ENCODE results near the gene STK32C. TPM values are rescaled to one million over a fixed set of nuclear protein-coding genes. Genes with fewer than 3 reads are reported as not detected.

The STK32C gene
- polyA plus RNA-seq, 2 of the 4 experiments (the other 2 are of a cell fraction): 29.9 to 43.6 TPM

- DNase-seq (ENCODE audit: low read depth in 1 of 2, low spot score in 1 of 2) (no peak), ATAC-seq (no peak), FAIRE-seq (no peak)
- Histone ChIP-seq H3K4me2 (no peak overlapping the region), H3K4me1 (peaks cover 12% of the 10 kb centered on the region), H3K9me3 (no peaks in the 10 kb centered on the region), H3K4me3 (no peak overlapping the region), H3K27ac (no peak overlapping the region)
- TF ChIP-seq HMGXB4 (CRISPR knock-in tag; IDR thresholded peaks at IDR 0.05; ENCODE audit: borderline replicate concordance): no peak
- no peak for TF ChIP-seq TFCP2L1 (CRISPR knock-in tag; IDR thresholded peaks at IDR 0.05)
- TF ChIP-seq, protein P1, sequence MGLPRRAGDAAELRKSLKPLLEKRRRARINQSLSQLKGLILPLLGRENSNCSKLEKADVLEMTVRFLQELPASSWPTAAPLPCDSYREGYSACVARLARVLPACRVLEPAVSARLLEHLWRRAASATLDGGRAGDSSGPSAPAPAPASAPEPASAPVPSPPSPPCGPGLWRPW (IDR thresholded peaks at IDR 0.05): no peak
- TF ChIP-seq, protein P2, sequence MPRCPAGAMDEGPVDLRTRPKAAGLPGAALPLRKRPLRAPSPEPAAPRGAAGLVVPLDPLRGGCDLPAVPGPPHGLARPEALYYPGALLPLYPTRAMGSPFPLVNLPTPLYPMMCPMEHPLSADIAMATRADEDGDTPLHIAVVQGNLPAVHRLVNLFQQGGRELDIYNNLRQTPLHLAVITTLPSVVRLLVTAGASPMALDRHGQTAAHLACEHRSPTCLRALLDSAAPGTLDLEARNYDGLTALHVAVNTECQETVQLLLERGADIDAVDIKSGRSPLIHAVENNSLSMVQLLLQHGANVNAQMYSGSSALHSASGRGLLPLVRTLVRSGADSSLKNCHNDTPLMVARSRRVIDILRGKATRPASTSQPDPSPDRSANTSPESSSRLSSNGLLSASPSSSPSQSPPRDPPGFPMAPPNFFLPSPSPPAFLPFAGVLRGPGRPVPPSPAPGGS (IDR thresholded peaks at IDR 0.05): no peak
- no peak for TF ChIP-seq FOSB (CRISPR knock-in tag; IDR thresholded peaks at IDR 0.05)
- TF ChIP-seq MAZ (IDR thresholded peaks at IDR 0.05; ENCODE audit: borderline replicate concordance, low read depth, low read length): no peak
- TF ChIP-seq FOXS1 (CRISPR knock-in tag; IDR thresholded peaks at IDR 0.05): no peak
- no peak for TF ChIP-seq GATA3 (IDR thresholded peaks at IDR 0.05; ENCODE audit: borderline replicate concordance)
- no peak for TF ChIP-seq ZFP36 (IDR thresholded peaks at IDR 0.05; ENCODE audit: borderline replicate concordance, partially characterized antibody)
- TF ChIP-seq SMC3 (IDR thresholded peaks at IDR 0.05): no peak
- ChIA-PET POLR2A (no interaction called here), CTCF (interaction anchor here (1.1 kb wide), 1 partner anchor 56 kb away, joined by 3 read pairs; no protein-coding TSS in a partner anchor)
- 93% methylated on average over 21 of the region's 21 CpGs for WGBS (ENCODE audit: missing lambda C conversion rate)
Measured at GRCh38 chr10:132304756-132305509, 2.8 kb downstream of the STK32C start.

GRCh38 chr10:132303361-132304115, 4.2 kb downstream of the STK32C start:
- 87% methylated on average over 21 of the region's 21 CpGs for WGBS (ENCODE audit: missing lambda C conversion rate)
- CTCF ChIA-PET: interaction anchor here (0.9 to 2.4 kb wide), 4 partner anchors 47 to 150 kb away, joined by 3 to 7 read pairs (median 4); no protein-coding TSS in a partner anchor

More at GRCh38 chr10:132303361-132304115, 4.2 kb downstream of the STK32C start:
- DNase-seq (ENCODE audit: low read depth in 1 of 2, low spot score in 1 of 2) (no peak), ATAC-seq (no peak), FAIRE-seq (no peak)
- no peak for TF ChIP-seq TP53 (CRISPR knock-in tag; IDR thresholded peaks at IDR 0.05)
- TF ChIP-seq EP300 (IDR thresholded peaks at IDR 0.05): no peak
- no peak for TF ChIP-seq EHMT2 (IDR thresholded peaks at IDR 0.05; ENCODE audit: low read depth)
- no peak for TF ChIP-seq ESRRA (IDR thresholded peaks at IDR 0.05; ENCODE audit: borderline replicate concordance, low read length)
- TF ChIP-seq NR3C1 (IDR thresholded peaks at IDR 0.05): no peak
- TF ChIP-seq NPAS2 (CRISPR knock-in tag; IDR thresholded peaks at IDR 0.05; ENCODE audit: borderline replicate concordance): no peak
- no peak for TF ChIP-seq MAX (IDR thresholded peaks at IDR 0.05)
- TF ChIP-seq, protein P3, sequence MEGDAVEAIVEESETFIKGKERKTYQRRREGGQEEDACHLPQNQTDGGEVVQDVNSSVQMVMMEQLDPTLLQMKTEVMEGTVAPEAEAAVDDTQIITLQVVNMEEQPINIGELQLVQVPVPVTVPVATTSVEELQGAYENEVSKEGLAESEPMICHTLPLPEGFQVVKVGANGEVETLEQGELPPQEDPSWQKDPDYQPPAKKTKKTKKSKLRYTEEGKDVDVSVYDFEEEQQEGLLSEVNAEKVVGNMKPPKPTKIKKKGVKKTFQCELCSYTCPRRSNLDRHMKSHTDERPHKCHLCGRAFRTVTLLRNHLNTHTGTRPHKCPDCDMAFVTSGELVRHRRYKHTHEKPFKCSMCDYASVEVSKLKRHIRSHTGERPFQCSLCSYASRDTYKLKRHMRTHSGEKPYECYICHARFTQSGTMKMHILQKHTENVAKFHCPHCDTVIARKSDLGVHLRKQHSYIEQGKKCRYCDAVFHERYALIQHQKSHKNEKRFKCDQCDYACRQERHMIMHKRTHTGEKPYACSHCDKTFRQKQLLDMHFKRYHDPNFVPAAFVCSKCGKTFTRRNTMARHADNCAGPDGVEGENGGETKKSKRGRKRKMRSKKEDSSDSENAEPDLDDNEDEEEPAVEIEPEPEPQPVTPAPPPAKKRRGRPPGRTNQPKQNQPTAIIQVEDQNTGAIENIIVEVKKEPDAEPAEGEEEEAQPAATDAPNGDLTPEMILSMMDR (IDR thresholded peaks at IDR 0.05): no peak
- TF ChIP-seq HOXA7 (CRISPR knock-in tag; IDR thresholded peaks at IDR 0.05): no peak
- no peak for TF ChIP-seq GATA3 (IDR thresholded peaks at IDR 0.05; ENCODE audit: borderline replicate concordance)
- TF ChIP-seq HOXB5 (CRISPR knock-in tag; IDR thresholded peaks at IDR 0.05): no peak
- TF ChIP-seq CBX2 (IDR thresholded peaks at IDR 0.05; ENCODE audit: borderline replicate concordance, low read depth): no peak
- no peak for TF ChIP-seq RAD21 (conservative IDR thresholded peaks at IDR 0.05 in 1 of 2, IDR thresholded peaks at IDR 0.05 in 1 of 2)
- TF ChIP-seq MAFK (IDR thresholded peaks at IDR 0.05; ENCODE audit: partially characterized antibody): no peak
- TF ChIP-seq FOSB (CRISPR knock-in tag; IDR thresholded peaks at IDR 0.05): no peak
- no peak for TF ChIP-seq ZFP36 (IDR thresholded peaks at IDR 0.05; ENCODE audit: borderline replicate concordance, partially characterized antibody)
- Histone ChIP-seq H3K9me3 (no peaks in the 10 kb centered on the region), H3K4me3 (no peak overlapping the region), H3K4me1 (peaks cover 4% of the 10 kb centered on the region), H3K27ac (no peak overlapping the region), H3K4me2 (no peak overlapping the region)
- POLR2A ChIA-PET: no interaction called here

Data from A549 (cell line).